Heart left ventricle (tissue), 16 donors: ENCODE data around the gene KIF26B. TPM values are rescaled to one million over a fixed set of nuclear protein-coding genes. Genes with fewer than 3 reads are reported as not detected.
"Not testable (repeated sequence)": the region's sequence is repeated elsewhere in the genome, so short reads cannot be mapped to it uniquely, and the experiment has no call there.

ENCODE experiments used
- ATAC-seq, 4 donors: fragments of 200-7000 bp; cut with Tn5 transposase; one replicate each; pipeline ENCODE4 v1.9.1; 2020 to 2022; ENCODE audit warnings: moderate library complexity in 4 of 4, mild to moderate bottlenecking in 3 of 4, moderate number of reproducible peaks in 1 of 4
- DNase-seq, 5 donors: peaks; one replicate each; pipeline ENCODE4 v3.0.0-alpha.2; 2020
- H3K27ac ChIP-seq, 12 donors: fragments of 200-600 bp; sonication (generic) in 4 of 12; one replicate each; pipeline versions ENCODE4 v1.5.0 to v1.8.0; 2016 to 2022; ENCODE audit warnings: mild to moderate bottlenecking in 2 of 12
- H3K27me3 ChIP-seq, 9 donors: fragments of 200-600 bp; sonication (generic) in 2 of 9; one replicate each; pipeline versions ENCODE4 v1.5.1 to v1.8.0; 2016 to 2022; ENCODE audit warnings: mild to moderate bottlenecking in 3 of 9
- H3K36me3 ChIP-seq, 9 donors: fragments of 200-600 bp; sonication (generic) in 2 of 9; one replicate each; pipeline versions ENCODE4 v1.5.0 to v1.8.0; 2018 to 2022; ENCODE audit warnings: mild to moderate bottlenecking in 2 of 9
- H3K4me1 ChIP-seq, 12 donors: fragments of 200-600 bp; sonication (generic) in 4 of 12; one replicate each; pipeline versions ENCODE4 v1.5.0 to v1.8.0; 2016 to 2022; ENCODE audit warnings: mild to moderate bottlenecking in 3 of 12
- H3K4me3 ChIP-seq, 12 donors: fragments of 200-600 bp; sonication (generic) in 4 of 12; one replicate each; pipeline versions ENCODE4 v1.5.0 to v1.8.0; 2017 to 2022; ENCODE audit warnings: mild to moderate bottlenecking in 9 of 12, moderate library complexity in 4 of 12
- H3K9me3 ChIP-seq, 12 donors: fragments of 200-600 bp; sonication (generic) in 4 of 12; one replicate each; pipeline versions ENCODE4 v1.5.0 to v1.8.0; 2016 to 2022; ENCODE audit warnings: mild to moderate bottlenecking in 1 of 12
- CTCF ChIP-seq, 12 donors: fragments of 200-600 bp; sonication (generic) in 4 of 12; IDR thresholded peaks; one replicate each; pipeline versions ENCODE4 v1.5.0 to v1.8.0; 2018 to 2022; ENCODE audit warnings: antibody characterized with exemption in 12 of 12, mild to moderate bottlenecking in 5 of 12
- POLR2A ChIP-seq, 2 donors: fragments of 450-650 bp; IDR thresholded peaks; one replicate each; pipeline ENCODE4 v1.6.1; 2017; ENCODE audit warnings: antibody characterized with exemption in 2 of 2, mild to moderate bottlenecking in 2 of 2, moderate library complexity in 2 of 2
- WGBS, 4 donors: extraction: QIAGEN DNeasy Blood & Tissue Kit in 2 of 4; methylation state at CpG; one replicate each; pipeline versions ENCODE4 v1.1.5 to v1.1.7; 2013 to 2018; 5-methylcytosine and 5-hydroxymethylcytosine counted together
- intact Hi-C, 10 donors: fragments of 100-400 bp; cut with DNase I; formaldehyde crosslinking; loops; one replicate each; pipeline versions ENCODE4 v1.11.1 to v1.14.2; 2022
- polyA plus RNA-seq, 2 donors: library from polyadenylated mRNA; stranded (reverse); fragments of 200-250 nt; gene quantifications; one replicate each; pipeline ENCODE4 v1.2.3, GENCODE V29; 2013
- total RNA-seq, 9 donors: library from RNA; depleted of rRNA in 2 of 9; stranded (reverse); fragments of >200 nt in 2 of 9; fragmentation: NEBNext Ultra II Directional in 3 of 9; extraction: Animal tissue kit (Norgen Biotek cat#: 25700) in 3 of 9; gene quantifications; one replicate each; pipeline versions ENCODE4 v1.1.0 to v1.2.4, GENCODE V29; 2016 to 2023
- donor health status: ischemic (EF 13 %, LVEDD 7.1; RV severe dilation, severe dysfunction).
- donor health status: healthy with polysubstance abuse.
- donor health status: DM: no; HTN: yes; CAD: no.
- donor health status: DM: no; HTN: no; CAD: no.
- donor health status: ischemic (EF 25% LVEDD 6.9; RV normal size, moderate dysfunction).
- donor health status: ischemic (EF 25% LVEDD 5.7; RV mildly dilated, moderate dysfunction).
- donor health status: healthy.
- donor health status: DM: yes; HTN: yes; CAD: no.
- donor health status: ischemic (EF 35%, LVEDD 5.7; RV mildly dilated, moderate dysfunction).
- donor health status: nonischemic (EF 11% LVEDD 7.7; RV severe dilation, severe dysfunction).
- donor health status: DM: yes; HTN: yes; CAD: no.
- donor health status: PGD.
- donor health status: ischemic (EF 29% LVEDD 5.4; RV normal size, mild dysfunction).
- donor health status: nonischemic (EF 23%, LVEDD 6.1; RV moderate dilation, normal function).

KIF26B gene
- total and polyA plus RNA-seq, 11 donors, result 1.2 to 7.0 (median 2.3) TPM

GRCh38 chr1:245332085-245332484, 177.3 kb downstream of the KIF26B start:
- 92 to 96% (median 95%) methylated on average over 6 of the region's 6 CpGs for WGBS, 4 donors
- Histone ChIP-seq H3K27ac (no peak overlapping the region), H3K4me3 (no peak overlapping the region), H3K9me3 (no peaks in the 10 kb centered on the region), H3K4me1 (peaks cover 0 to 10% (median 0%) of the 10 kb centered on the region in 12 donors), H3K36me3 (no peaks in the 10 kb centered on the region), H3K27me3 (no peaks in the 10 kb centered on the region)
- TF ChIP-seq CTCF (IDR thresholded peaks at IDR 0.05), result no peak
- intact Hi-C loops, result loop anchor here in 1 of 10 donors (10.0 kb wide), 1 partner anchor 463 kb away; no protein-coding TSS in a partner anchor
- ATAC-seq (no peak), DNase-seq (no peak)

GRCh38 chr1:245332513-245332912, 177.7 kb downstream of the KIF26B start:
- H3K27me3 ChIP-seq, result no peaks in the 10 kb centered on the region
- H3K27ac ChIP-seq, result no peak overlapping the region
- TF ChIP-seq CTCF (IDR thresholded peaks at IDR 0.05) (no peak), POLR2A (IDR thresholded peaks at IDR 0.05) (no peak)
- peaks cover 0 to 8% (median 0%) of the 10 kb centered on the region in 12 donors for H3K4me1 ChIP-seq
- intact Hi-C loops, result loop anchor here in 1 of 10 donors (10.0 kb wide), 1 partner anchor 462 kb away; no protein-coding TSS in a partner anchor
- ATAC-seq (no peak), DNase-seq (no peak)
- no peak overlapping the region for H3K4me3 ChIP-seq
- WGBS, 4 donors, result 60 to 88% (median 81%) methylated on average over 6 of the region's 6 CpGs
- no peaks in the 10 kb centered on the region for H3K36me3 ChIP-seq
- H3K9me3 ChIP-seq, result no peaks in the 10 kb centered on the region

DNA sequence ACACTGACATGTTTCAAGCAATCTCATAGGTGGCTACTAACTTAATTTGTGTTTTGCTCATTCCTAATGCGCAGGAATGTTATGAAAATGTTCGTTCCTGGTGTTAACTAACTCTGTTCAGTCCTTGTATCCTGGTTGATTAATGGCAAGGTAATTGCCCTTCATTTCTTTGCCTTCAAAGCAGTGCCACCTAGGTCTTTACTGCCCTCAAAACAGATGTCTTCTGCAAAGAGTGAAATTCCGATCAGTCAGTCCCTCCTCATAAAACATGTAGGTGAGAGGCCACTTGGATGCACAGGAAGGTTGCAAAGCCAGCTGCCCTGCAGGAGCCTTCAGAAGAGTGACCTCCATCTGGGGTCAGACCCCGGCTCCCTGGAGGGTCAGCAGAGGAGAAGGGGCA, 179.4 kb downstream of the KIF26B start:
- no peak for DNase-seq
- no peak for ATAC-seq
- no peaks in the 10 kb centered on the region for H3K36me3 ChIP-seq
- 93 to 96% (median 94%) methylated on average over 4 of the region's 4 CpGs for WGBS, 4 donors
- H3K4me3 ChIP-seq, result no peak overlapping the region
- H3K27ac ChIP-seq, result no peak overlapping the region
- no peaks in the 10 kb centered on the region for H3K9me3 ChIP-seq
- peaks cover 0 to 5% (median 0%) of the 10 kb centered on the region in 12 donors for H3K4me1 ChIP-seq
- TF ChIP-seq POLR2A (IDR thresholded peaks at IDR 0.05) (no peak), CTCF (IDR thresholded peaks at IDR 0.05) (no peak)
- H3K27me3 ChIP-seq, result no peaks in the 10 kb centered on the region
- intact Hi-C loops, result loop anchor here in 1 of 10 donors (10.0 kb wide), 1 partner anchor 461 kb away; no protein-coding TSS in a partner anchor

DNA sequence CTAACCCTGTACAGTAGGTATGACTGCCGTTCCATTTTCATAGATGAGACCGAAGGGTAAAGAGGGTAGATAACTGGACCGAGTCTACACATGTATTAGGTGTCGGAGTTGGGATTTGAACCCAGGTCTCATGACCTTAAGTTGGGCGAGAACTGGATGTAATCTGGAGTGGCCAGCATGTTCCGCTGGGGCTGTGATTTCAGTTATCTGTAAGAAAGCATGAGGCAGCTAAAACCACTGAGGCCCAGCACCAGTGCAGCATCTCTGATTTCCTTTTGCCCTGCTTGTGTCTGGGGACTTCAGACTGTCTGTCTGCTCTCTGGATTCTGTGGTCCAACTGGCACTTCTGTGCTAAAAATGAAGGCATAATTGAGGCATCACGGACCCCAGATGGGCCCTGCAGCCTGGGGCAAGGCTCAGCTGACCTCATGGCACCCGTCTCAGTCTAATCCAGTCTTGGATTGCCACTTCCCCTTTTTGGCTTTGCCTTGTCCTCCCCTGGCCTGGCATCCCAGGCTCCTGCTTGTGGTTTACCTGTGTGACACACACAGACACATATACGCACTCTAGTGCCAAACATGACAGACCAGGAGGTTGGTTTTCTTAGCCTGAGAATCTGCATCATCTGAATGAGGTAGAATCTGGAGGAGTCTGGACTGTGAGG, 180.2 kb downstream of the KIF26B start:
- Histone ChIP-seq H3K27me3 (no peaks in the 10 kb centered on the region), H3K4me1 (peaks cover 0 to 5% (median 0%) of the 10 kb centered on the region in 12 donors), H3K4me3 (no peak overlapping the region), H3K27ac (no peak overlapping the region), H3K36me3 (no peaks in the 10 kb centered on the region), H3K9me3 (no peaks in the 10 kb centered on the region)
- 89 to 95% (median 91%) methylated on average over 9 of the region's 9 CpGs for WGBS, 4 donors
- intact Hi-C loops, result loop anchor here in 1 of 10 donors (10.0 kb wide), 1 partner anchor 460 kb away; no protein-coding TSS in a partner anchor
- no peak for DNase-seq
- TF ChIP-seq CTCF (IDR thresholded peaks at IDR 0.05) (no peak), POLR2A (IDR thresholded peaks at IDR 0.05) (no peak)
- no peak for ATAC-seq

GRCh38 chr1:245335684-245336083, 180.9 kb downstream of the KIF26B start:
- H3K36me3 ChIP-seq, H3K4me1 ChIP-seq, H3K4me3 ChIP-seq, H3K9me3 ChIP-seq, DNase-seq, H3K27me3 ChIP-seq, ATAC-seq, H3K27ac ChIP-seq: not testable (repeated sequence)
- intact Hi-C loops, result loop anchor here in 1 of 10 donors (10.0 kb wide), 1 partner anchor 459 kb away; no protein-coding TSS in a partner anchor
- WGBS, 4 donors, result 87 to 91% (median 90%) methylated on average over 22 of the region's 22 CpGs
